Trophoblast cell (in vitro differentiated cells and primary cell): Measurements from ENCODE around the gene CNN2.
A peak's percentile ranks its signal among the peaks of the same experiment; 100 is the strongest.

ENCODE experiments used
- DNase-seq, 2 donors: peaks; one replicate each; pipeline ENCODE4 v3.0.0-alpha.2; 2016
- H2AFZ ChIP-seq: 2 replicates; pipeline ENCODE4 v1.6.1; 2013; ENCODE audit warnings: low read length, moderate library complexity, mild to moderate bottlenecking; ENCODE audit not compliant: insufficient read depth, poor library complexity
- H2AK5ac ChIP-seq: 2 replicates; pipeline ENCODE4 v1.6.1; 2013; ENCODE audit warnings: mild to moderate bottlenecking, low read length
- H2BK120ac ChIP-seq: 2 replicates; pipeline ENCODE4 v1.6.1; 2013; ENCODE audit warnings: low read length, mild to moderate bottlenecking, moderate library complexity; ENCODE audit not compliant: insufficient read depth, poor library complexity
- H2BK12ac ChIP-seq: 2 replicates; pipeline ENCODE4 v1.6.1; 2013; ENCODE audit warnings: mild to moderate bottlenecking, low read length, moderate library complexity
- H2BK5ac ChIP-seq: 2 replicates; pipeline ENCODE4 v1.6.1; 2013; ENCODE audit warnings: low read length, low read depth, moderate library complexity, mild to moderate bottlenecking; ENCODE audit not compliant: poor library complexity
- H3K14ac ChIP-seq: 2 replicates; pipeline ENCODE4 v1.6.1; 2013; ENCODE audit warnings: mild to moderate bottlenecking, low read length
- H3K18ac ChIP-seq: 2 replicates; pipeline ENCODE4 v1.6.1; 2013; ENCODE audit warnings: mild to moderate bottlenecking, low read length
- H3K23ac ChIP-seq: 2 replicates; pipeline ENCODE4 v1.6.1; 2013; ENCODE audit warnings: low read length
- H3K27ac ChIP-seq: 2 replicates; pipeline ENCODE4 v1.5.1; 2013; ENCODE audit warnings: low read depth, mild to moderate bottlenecking, inconsistent platforms, low read length, moderate library complexity
- H3K27me3 ChIP-seq: 2 replicates; pipeline ENCODE4 v1.6.1; 2013; ENCODE audit warnings: inconsistent platforms, mild to moderate bottlenecking, low read length, moderate library complexity; ENCODE audit not compliant: insufficient read depth
- H3K36me3 ChIP-seq, 2 experiments: 1 replicate in 1 of 2; 2 replicates in 1 of 2; pipeline ENCODE4 v1.6.1; 2013; ENCODE audit warnings: low read length in 2 of 2, mild to moderate bottlenecking in 2 of 2, moderate library complexity in 1 of 2; ENCODE audit not compliant: insufficient read depth in 2 of 2, control insufficient read depth in 1 of 2
- H3K4ac ChIP-seq: 2 replicates; pipeline ENCODE4 v1.6.1; 2013; ENCODE audit warnings: low read depth, mild to moderate bottlenecking, low read length, moderate library complexity
- H3K4me1 ChIP-seq, 2 experiments: 1 replicate in 1 of 2; 2 replicates in 1 of 2; pipeline ENCODE4 v1.6.1; 2013; ENCODE audit warnings: low read length in 2 of 2, mild to moderate bottlenecking in 2 of 2, moderate library complexity in 1 of 2; ENCODE audit not compliant: insufficient read depth in 2 of 2, control insufficient read depth in 1 of 2
- H3K4me2 ChIP-seq: 2 replicates; pipeline ENCODE4 v1.6.1; 2013; ENCODE audit warnings: inconsistent platforms, mild to moderate bottlenecking, low read length, moderate library complexity
- H3K4me3 ChIP-seq: 2 replicates; pipeline ENCODE4 v1.5.1; 2013; ENCODE audit warnings: mild to moderate bottlenecking, low read depth, low read length, inconsistent platforms
- H3K79me1 ChIP-seq: one replicate; pipeline ENCODE4 v1.6.1; 2013; ENCODE audit warnings: low read length
- H3K79me2 ChIP-seq: 2 replicates; pipeline ENCODE4 v1.6.1; 2013; ENCODE audit warnings: low read length, mild to moderate bottlenecking; ENCODE audit not compliant: control insufficient read depth, insufficient read depth, poor library complexity
- H3K9ac ChIP-seq: 2 replicates; pipeline ENCODE4 v1.6.1; 2013; ENCODE audit warnings: mild to moderate bottlenecking, low read length
- H3K9me3 ChIP-seq: 2 replicates; pipeline ENCODE4 v1.6.1; 2013; ENCODE audit warnings: low read depth, mild to moderate bottlenecking, control low read depth, inconsistent platforms, low read length; ENCODE audit not compliant: insufficient read depth
- H4K12ac ChIP-seq: 2 replicates; pipeline ENCODE4 v1.6.1; 2013; ENCODE audit warnings: low read depth, mild to moderate bottlenecking, low read length, moderate library complexity
- H4K8ac ChIP-seq: 2 replicates; pipeline ENCODE4 v1.6.1; 2013; ENCODE audit warnings: low read depth, mild to moderate bottlenecking, low read length, moderate library complexity
- H4K91ac ChIP-seq: one replicate; pipeline ENCODE4 v1.6.1; 2013; ENCODE audit warnings: low read depth, mild to moderate bottlenecking, low read length, moderate library complexity
- WGBS: extraction: QIAGEN DNeasy Blood & Tissue Kit; methylation state at CpG from one replicate; pipeline ENCODE4 v1.1.7; 2013; ENCODE audit warnings: missing lambda C conversion rate; ENCODE audit not compliant: insufficient read length, insufficient coverage; ENCODE audit errors: extremely low coverage; 5-methylcytosine and 5-hydroxymethylcytosine counted together

The CNN2 gene

DNA sequence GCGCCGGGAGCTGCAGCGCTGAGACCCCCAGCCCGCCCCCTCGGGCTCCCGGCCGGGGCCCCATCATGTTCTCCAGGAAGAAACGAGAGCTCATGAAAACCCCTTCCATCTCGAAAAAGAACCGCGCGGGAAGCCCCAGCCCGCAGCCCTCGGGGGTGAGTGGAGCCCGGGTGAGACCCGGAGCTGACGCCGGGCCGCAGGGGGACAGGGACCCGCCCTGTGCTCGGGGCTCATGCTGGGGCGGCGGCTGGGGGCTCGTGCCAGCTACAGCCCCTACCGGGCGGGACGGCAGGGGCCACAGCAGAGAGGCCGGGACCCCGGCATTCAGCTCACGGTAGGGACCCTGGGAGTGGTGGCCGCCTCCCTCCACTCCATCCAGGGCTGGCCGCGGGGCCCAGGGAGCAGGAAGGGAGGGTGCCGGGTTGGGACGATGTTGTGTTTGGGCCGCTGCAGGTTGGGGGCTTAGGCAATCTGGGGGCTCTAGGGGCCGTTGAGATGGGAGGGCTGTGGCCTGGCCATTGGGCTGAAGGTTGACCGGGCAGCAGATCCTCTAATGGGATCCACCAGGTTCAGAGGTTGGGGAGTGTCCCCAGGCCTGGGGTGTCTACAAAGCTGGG lies 41.0 kb downstream of the CNN2 start:
- H3K14ac ChIP-seq = no peak overlapping the region
- peak overlapping the region; percentile 60 for H3K4me2 ChIP-seq
- WGBS = no CpG with 5 or more reads among the region's 38 CpGs
- peak overlapping the region; percentile 51 for H4K8ac ChIP-seq
- H3K4ac ChIP-seq = no peak overlapping the region
- H3K18ac ChIP-seq = peak overlapping the region; percentile 19
- H3K23ac ChIP-seq = no peak overlapping the region
- H3K27me3 ChIP-seq = peaks cover 11% of the 10 kb centered on the region
- H3K36me3 ChIP-seq = no peaks in the 10 kb centered on the region
- peaks cover 11% of the 10 kb centered on the region for H3K9me3 ChIP-seq
- no peak overlapping the region for H3K9ac ChIP-seq
- H4K91ac ChIP-seq = peak overlapping the region; percentile 59
- DNase-seq = peak; percentile 45 to 60
- H4K12ac ChIP-seq = peak overlapping the region; percentile 26
- H2BK5ac ChIP-seq = no peak overlapping the region
- H3K4me3 ChIP-seq = no peak overlapping the region
- peak overlapping the region; percentile 68 for H2BK120ac ChIP-seq
- H2AK5ac ChIP-seq = no peak overlapping the region
- H2BK12ac ChIP-seq = peak overlapping the region; percentile 8
- no peaks in the 10 kb centered on the region for H3K79me2 ChIP-seq
- peak overlapping the region; percentile 39 for H2AFZ ChIP-seq
- peaks cover 34 to 36% of the 10 kb centered on the region in 2 experiments for H3K4me1 ChIP-seq
- no peak overlapping the region for H3K27ac ChIP-seq
- peaks cover 18% of the 10 kb centered on the region for H3K79me1 ChIP-seq

DNA sequence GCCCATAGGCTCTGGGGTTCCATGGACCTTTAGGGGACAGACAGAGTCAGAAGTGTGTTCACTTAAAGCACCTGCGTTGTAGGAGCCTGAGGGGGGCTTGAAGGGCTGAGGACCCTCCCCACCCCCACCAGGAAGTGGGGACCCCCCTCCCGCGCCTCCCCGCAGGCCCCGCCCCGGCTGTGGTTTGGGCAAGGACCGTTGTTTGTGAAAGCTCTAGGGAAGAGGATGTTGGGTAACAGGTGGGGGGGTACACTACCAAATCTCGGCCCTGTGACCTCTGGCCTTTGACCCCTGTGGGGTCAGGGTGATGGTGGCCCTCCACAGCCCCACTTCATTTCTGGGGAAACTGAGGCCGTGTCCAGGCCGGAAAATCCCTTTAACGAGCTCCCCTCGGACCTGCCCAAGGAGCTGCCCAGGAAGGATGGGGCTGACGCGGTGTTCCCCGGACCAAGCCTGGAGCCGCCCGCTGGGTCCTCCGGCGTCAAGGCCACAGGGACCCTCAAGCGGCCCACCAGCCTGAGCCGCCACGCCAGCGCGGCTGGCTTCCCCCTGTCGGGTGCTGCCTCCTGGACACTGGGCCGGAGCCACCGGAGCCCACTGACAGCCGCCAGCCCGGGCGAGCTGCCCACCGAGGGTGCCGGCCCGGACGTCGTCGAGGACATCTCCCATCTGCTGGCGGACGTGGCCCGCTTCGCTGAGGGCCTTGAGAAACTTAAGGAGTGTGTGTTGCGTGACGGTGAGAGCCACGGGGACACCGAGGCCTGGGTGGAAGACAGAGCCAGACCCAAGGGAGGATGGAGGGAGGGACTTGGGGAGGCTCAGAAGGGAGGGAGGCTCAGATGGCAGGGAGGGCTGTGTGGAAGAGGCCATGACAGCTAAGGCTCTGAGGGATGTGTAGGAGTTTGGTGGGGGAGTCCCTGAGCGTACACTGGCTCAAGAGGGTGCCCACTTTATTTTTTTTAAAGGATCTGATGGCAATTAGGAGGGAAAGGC lies 41.9 kb downstream of the CNN2 start:
- no peak overlapping the region for H3K4me3 ChIP-seq
- H4K12ac ChIP-seq = no peak overlapping the region
- H2BK120ac ChIP-seq = no peak overlapping the region
- H3K9ac ChIP-seq = no peak overlapping the region
- H3K27ac ChIP-seq = no peak overlapping the region
- no peak overlapping the region for H3K18ac ChIP-seq
- H3K23ac ChIP-seq = no peak overlapping the region
- no peak overlapping the region for H3K4me2 ChIP-seq
- DNase-seq = no peak
- no peak overlapping the region for H4K8ac ChIP-seq
- H3K36me3 ChIP-seq = no peaks in the 10 kb centered on the region
- H3K27me3 ChIP-seq = peaks cover 11% of the 10 kb centered on the region
- no peak overlapping the region for H2AK5ac ChIP-seq
- H2AFZ ChIP-seq = no peak overlapping the region
- peaks cover 18% of the 10 kb centered on the region for H3K79me1 ChIP-seq
- WGBS = no CpG with 5 or more reads among the region's 45 CpGs
- H3K4ac ChIP-seq = no peak overlapping the region
- peaks cover 6% of the 10 kb centered on the region for H3K9me3 ChIP-seq
- H3K79me2 ChIP-seq = no peaks in the 10 kb centered on the region
- H4K91ac ChIP-seq = no peak overlapping the region
- no peak overlapping the region for H3K14ac ChIP-seq
- H3K4me1 ChIP-seq = peaks cover 34 to 36% of the 10 kb centered on the region in 2 experiments
- no peak overlapping the region for H2BK12ac ChIP-seq
- H2BK5ac ChIP-seq = no peak overlapping the region

DNA sequence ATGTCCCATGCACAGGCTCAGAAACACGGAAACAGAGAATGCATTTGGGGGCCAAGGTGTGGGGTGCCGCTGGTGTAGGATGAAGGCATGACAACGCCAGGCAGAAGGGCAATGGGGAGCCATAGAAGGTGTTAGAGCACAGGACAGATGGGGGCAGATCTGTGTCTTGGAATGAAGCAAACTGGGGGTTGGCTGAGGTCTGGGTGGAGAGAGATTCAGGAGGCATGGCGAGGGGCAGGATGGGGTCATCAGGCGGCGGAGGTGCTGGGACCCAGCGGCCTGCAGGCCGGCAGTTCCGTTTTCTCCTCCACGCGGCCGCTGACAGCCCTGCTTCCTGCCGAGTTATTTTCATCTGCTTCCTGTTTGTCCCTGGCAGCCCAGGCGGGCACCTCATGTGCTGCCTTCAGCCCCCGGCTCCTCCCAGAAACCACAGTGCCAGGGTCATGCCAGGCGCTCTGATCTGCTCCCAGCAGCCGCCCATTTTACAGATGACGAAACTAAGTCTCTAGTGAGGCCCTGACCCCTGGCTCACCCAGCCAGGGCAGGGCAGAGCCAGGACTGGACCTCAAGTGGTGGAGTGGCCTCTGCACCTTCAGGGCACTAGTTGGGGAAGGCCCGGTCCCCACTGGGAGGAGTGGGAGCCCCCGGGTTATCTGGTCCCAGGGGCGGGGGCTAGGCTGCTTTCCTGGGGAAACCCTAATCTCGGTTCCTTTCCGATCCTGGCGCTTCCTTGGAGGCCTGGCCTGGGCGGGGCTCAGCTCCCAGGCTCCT lies 42.8 kb downstream of the CNN2 start:
- H3K79me1 ChIP-seq = peaks cover 18% of the 10 kb centered on the region
- H3K4me2 ChIP-seq = no peak overlapping the region
- no peak overlapping the region for H3K27ac ChIP-seq
- no peak overlapping the region for H4K12ac ChIP-seq
- no peak overlapping the region for H2AFZ ChIP-seq
- no peak overlapping the region for H2BK120ac ChIP-seq
- peaks cover 2% of the 10 kb centered on the region for H3K9me3 ChIP-seq
- H3K23ac ChIP-seq = no peak overlapping the region
- H3K79me2 ChIP-seq = no peaks in the 10 kb centered on the region
- H3K27me3 ChIP-seq = peaks cover 11% of the 10 kb centered on the region
- H3K14ac ChIP-seq = no peak overlapping the region
- H2BK5ac ChIP-seq = no peak overlapping the region
- no peaks in the 10 kb centered on the region for H3K36me3 ChIP-seq
- H3K4ac ChIP-seq = no peak overlapping the region
- H3K18ac ChIP-seq = no peak overlapping the region
- peaks cover 34 to 36% of the 10 kb centered on the region in 2 experiments for H3K4me1 ChIP-seq
- no peak overlapping the region for H3K9ac ChIP-seq
- H2BK12ac ChIP-seq = no peak overlapping the region
- H4K91ac ChIP-seq = no peak overlapping the region
- no peak overlapping the region for H4K8ac ChIP-seq
- WGBS = no CpG with 5 or more reads among the region's 25 CpGs
- H2AK5ac ChIP-seq = no peak overlapping the region
- no peak overlapping the region for H3K4me3 ChIP-seq
- peak in 1 of 2 donors; percentile 36 for DNase-seq

DNA sequence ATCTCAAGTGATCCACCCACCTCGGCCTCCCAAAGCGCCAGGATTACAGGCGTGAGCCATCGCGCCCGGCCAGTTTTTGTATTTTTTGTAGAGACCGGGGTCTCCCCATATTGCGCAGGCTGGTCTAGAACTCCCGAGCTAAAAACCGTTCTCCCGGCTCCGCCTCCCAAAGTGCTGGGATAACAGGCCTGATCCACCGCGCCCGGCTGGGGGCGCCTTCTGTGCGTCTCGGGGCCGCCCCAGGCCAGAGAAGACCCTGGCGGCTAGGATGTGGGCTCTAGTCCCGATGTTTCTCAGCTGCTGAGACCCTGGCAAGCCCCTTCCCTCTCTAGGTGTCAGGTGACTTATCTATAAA lies 44.1 kb downstream of the CNN2 start:
- no peak overlapping the region for H3K23ac ChIP-seq

More for the DNA sequence above, 44.1 kb downstream of the CNN2 start:
- Histone ChIP-seq H2BK120ac (no peak overlapping the region), H3K14ac (no peak overlapping the region), H2BK5ac (no peak overlapping the region), H3K36me3 (no peaks in the 10 kb centered on the region), H3K4ac (no peak overlapping the region), H2AK5ac (no peak overlapping the region), H2BK12ac (no peak overlapping the region), H3K9ac (no peak overlapping the region), H3K27me3 (peaks cover 11% of the 10 kb centered on the region), H2AFZ (no peak overlapping the region), H3K9me3 (peaks cover 2% of the 10 kb centered on the region), H3K4me1 (peaks cover 24 to 27% of the 10 kb centered on the region in 2 experiments), H4K8ac (no peak overlapping the region), H3K4me2 (peak overlapping the region; percentile 55), H3K79me1 (peaks cover 10% of the 10 kb centered on the region), H3K18ac (no peak overlapping the region), H3K79me2 (no peaks in the 10 kb centered on the region), H4K12ac (no peak overlapping the region), H3K27ac (no peak overlapping the region), H4K91ac (no peak overlapping the region), H3K4me3 (no peak overlapping the region)
- WGBS = no CpG with 5 or more reads among the region's 21 CpGs
- DNase-seq = no peak
